Skeletal muscle tissue (tissue), 4 donors: ENCODE measurements around the gene ATPAF1. TPM values are rescaled to one million over a fixed set of nuclear protein-coding genes. Genes with fewer than 3 reads are reported as not detected.

Experiments used
- H3K27ac ChIP-seq: one replicate; pipeline ENCODE4 v1.7.0; 2013; ENCODE audit warnings: mild to moderate bottlenecking, low read depth, low read length, inconsistent platforms
- H3K27me3 ChIP-seq, 3 donors: one replicate each; pipeline ENCODE4 v1.7.0; 2013; ENCODE audit warnings: low read length in 3 of 3; ENCODE audit not compliant: control insufficient read depth in 3 of 3, insufficient read depth in 3 of 3
- H3K36me3 ChIP-seq, 3 donors: one replicate each; pipeline ENCODE4 v1.7.0; 2013; ENCODE audit warnings: low read length in 3 of 3; ENCODE audit not compliant: control insufficient read depth in 3 of 3, insufficient read depth in 3 of 3
- H3K4me1 ChIP-seq, 3 donors: one replicate each; pipeline ENCODE4 v1.7.0; 2013; ENCODE audit warnings: low read length in 3 of 3, mild to moderate bottlenecking in 3 of 3; ENCODE audit not compliant: control insufficient read depth in 3 of 3, insufficient read depth in 3 of 3
- H3K4me3 ChIP-seq, 3 donors: one replicate each; pipeline ENCODE4 v1.7.0; 2013; ENCODE audit warnings: low read length in 3 of 3
- H3K9ac ChIP-seq, 3 donors: one replicate each; pipeline ENCODE4 v1.7.0; 2013; ENCODE audit warnings: low read length in 3 of 3, mild to moderate bottlenecking in 3 of 3, moderate library complexity in 2 of 3, low read depth in 1 of 3
- H3K9me3 ChIP-seq, 3 donors: one replicate each; pipeline ENCODE4 v1.7.0; 2013; ENCODE audit warnings: low read length in 3 of 3; ENCODE audit not compliant: control insufficient read depth in 3 of 3
- total RNA-seq: library from RNA; depleted of rRNA; stranded (reverse); fragments of >200 nt; gene quantifications from one replicate; pipeline ENCODE4 v1.2.3, GENCODE V29; 2014
- donor health status: Osteomylitis.

Gene ATPAF1
- total RNA-seq, 1 donor from 2014 or later: 50.1 TPM

DNA sequence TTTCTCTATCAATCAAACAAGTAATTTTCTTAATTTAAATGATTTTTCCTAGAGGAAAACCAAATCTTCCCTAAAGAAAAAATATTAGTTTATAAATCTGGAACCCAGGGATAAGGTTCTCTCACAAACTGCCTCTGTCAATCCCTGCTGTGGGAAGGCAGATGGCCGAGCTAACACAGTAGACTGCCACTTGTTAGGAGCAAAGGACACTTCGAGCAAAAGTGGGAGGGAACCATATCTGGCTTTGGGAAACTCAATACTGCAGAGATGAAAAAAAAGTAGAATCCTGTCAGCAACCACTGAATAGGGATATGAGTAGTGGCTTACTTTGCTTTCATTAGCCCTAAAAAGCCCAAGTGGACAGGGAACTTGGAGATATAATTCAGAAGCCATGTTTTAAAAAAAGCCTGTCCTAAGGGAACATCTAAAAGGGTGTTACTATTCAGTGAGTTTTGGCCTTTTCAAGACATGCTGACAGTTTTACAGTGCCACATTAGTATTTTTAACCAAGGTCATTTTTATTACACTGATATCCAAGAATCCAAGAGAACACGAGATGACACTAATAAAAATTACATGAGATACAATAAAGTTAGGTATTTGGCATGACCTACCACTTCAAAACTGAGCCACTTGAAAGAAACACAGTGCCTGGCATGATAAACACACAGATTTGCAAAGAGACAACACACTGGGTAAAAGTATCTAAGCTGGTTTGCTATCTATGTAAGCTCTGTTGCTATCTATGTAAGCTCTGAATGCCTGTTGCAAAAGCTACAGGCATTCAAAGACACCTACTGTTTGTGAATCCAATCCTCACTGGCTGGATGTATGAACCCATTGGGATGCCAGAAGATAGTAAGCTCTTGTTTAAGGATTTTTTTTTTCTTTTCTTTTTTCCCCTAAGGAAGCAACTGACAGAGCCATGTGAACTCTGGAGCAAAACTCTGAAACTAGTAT, 24.9 kb upstream of the ATPAF1 start:
- Histone ChIP-seq H3K4me1 (peaks cover 14 to 38% (median 25%) of the 10 kb centered on the region in 3 donors), H3K9me3 (no peaks in the 10 kb centered on the region), H3K27ac (no peak overlapping the region), H3K9ac (no peak overlapping the region), H3K27me3 (no peaks in the 10 kb centered on the region), H3K4me3 (no peak overlapping the region), H3K36me3 (peaks cover 8 to 44% (median 38%) of the 10 kb centered on the region in 3 donors)

DNA sequence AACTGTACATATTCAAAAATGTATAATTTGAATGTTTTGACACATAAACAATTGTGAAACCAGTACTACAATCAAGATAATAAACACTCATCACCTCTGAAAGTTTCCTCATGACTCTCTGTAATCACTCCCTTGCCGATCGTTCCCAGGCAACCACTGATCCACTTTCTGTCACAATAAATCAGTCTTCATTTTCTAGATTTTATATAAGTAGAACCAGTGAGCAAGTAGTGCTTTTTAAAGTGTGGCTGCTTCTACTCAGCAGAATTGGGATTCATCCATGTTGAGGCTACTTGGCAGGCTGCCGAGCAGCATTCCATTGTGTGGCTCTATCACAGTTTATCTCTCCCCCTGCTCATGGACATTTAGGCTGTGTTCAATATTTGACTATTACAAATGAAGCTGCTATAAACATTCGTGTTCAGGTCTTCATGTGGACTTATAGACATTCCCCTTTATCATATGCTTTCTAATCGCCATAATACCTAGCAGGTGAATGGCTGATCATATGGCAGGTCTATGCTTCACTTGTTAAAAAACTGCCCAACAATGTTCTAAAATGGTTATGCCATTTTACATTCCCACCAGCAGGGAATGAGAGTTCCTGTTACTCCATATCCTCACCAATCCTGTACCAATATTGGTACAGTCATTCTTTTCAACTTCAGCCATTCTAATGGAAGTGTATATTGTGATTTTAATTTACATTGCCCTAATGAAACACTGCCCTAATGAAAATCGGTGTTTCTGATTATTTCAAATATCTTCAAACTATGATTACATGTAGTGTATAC, 24.0 kb upstream of the ATPAF1 start:
- Histone ChIP-seq H3K4me3 (no peak overlapping the region), H3K9me3 (no peaks in the 10 kb centered on the region), H3K36me3 (peaks cover 6 to 44% (median 35%) of the 10 kb centered on the region in 3 donors), H3K9ac (no peak overlapping the region), H3K27me3 (no peaks in the 10 kb centered on the region), H3K4me1 (peaks cover 22 to 47% (median 30%) of the 10 kb centered on the region in 3 donors), H3K27ac (no peak overlapping the region)

DNA sequence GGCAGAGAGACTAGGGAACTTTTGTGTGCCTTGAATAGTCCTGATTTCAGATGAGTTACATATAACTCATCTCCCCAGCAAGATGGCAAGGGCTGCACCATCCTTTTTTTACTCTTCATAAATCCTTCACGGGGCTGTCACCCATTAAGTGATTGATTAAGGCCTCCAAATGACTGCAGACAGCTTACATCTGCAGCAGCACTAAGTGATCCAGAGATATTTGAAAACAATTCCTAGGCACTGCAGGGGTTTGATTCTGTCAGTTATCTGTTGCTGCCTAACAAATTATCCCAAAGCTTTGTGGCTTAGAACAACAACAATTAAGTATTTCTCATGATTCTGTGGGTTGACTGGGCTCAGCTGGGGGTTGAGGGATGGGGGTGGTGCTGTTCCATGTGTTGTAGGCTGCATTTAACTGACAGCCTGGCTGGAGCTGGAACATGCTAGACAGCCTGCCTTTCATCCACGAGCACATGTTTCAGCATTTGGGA, 22.8 kb upstream of the ATPAF1 start:
- H3K4me1 ChIP-seq: peaks cover 26 to 52% (median 34%) of the 10 kb centered on the region in 3 donors
- H3K27me3 ChIP-seq: no peaks in the 10 kb centered on the region
- no peak overlapping the region for H3K4me3 ChIP-seq
- H3K27ac ChIP-seq: no peak overlapping the region
- H3K36me3 ChIP-seq: peaks cover 6 to 44% (median 32%) of the 10 kb centered on the region in 3 donors
- H3K9me3 ChIP-seq: no peaks in the 10 kb centered on the region
- no peak overlapping the region for H3K9ac ChIP-seq

DNA sequence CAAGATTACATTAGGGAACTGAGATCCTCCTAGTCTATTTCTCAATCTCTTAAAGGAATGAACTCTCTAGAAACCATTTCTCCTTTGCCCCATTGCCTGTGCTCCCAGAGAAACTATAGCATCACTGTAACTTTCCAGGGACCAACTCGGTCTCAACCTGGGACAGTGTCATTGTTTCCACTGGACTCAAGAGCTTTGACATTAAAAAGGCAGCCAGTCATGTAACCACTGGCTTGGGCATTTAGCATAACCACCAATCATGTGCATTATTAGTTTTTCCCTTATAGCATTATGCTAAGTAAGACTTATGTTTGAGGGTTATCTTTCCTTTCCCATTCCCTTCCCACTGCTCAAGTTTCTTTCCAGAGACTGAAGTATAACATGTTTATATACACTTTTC, 21.7 kb upstream of the ATPAF1 start:
- no peak overlapping the region for H3K27ac ChIP-seq
- peaks cover 6 to 41% (median 25%) of the 10 kb centered on the region in 3 donors for H3K36me3 ChIP-seq
- H3K9me3 ChIP-seq: no peaks in the 10 kb centered on the region
- no peaks in the 10 kb centered on the region for H3K27me3 ChIP-seq
- peaks cover 26 to 52% (median 34%) of the 10 kb centered on the region in 3 donors for H3K4me1 ChIP-seq
- no peak overlapping the region for H3K9ac ChIP-seq
- no peak overlapping the region for H3K4me3 ChIP-seq

DNA sequence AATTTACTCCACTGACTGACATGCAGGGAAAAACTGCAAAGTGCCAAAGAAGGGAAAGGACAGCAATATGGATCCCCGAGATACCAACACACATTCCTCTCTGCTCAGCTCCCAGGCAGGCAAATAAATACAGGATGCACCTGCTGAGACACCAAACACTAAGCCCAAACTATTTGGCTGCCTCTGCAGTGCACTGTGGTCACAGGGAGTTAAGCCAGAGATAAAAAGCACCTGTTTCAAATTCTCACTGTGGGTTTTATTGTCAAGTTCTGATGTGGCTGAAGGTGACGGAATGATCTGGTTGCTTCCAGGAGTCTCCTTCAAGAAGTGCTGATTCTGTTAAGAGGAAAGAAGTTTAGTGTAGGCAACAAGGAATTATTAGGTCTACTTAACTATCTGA, 21.2 kb upstream of the ATPAF1 start:
- no peak overlapping the region for H3K4me3 ChIP-seq
- H3K4me1 ChIP-seq: peaks cover 26 to 52% (median 34%) of the 10 kb centered on the region in 3 donors
- H3K9me3 ChIP-seq: no peaks in the 10 kb centered on the region
- H3K27me3 ChIP-seq: no peaks in the 10 kb centered on the region
- no peak overlapping the region for H3K27ac ChIP-seq
- H3K36me3 ChIP-seq: peaks cover 11 to 46% (median 30%) of the 10 kb centered on the region in 3 donors
- no peak overlapping the region for H3K9ac ChIP-seq

DNA sequence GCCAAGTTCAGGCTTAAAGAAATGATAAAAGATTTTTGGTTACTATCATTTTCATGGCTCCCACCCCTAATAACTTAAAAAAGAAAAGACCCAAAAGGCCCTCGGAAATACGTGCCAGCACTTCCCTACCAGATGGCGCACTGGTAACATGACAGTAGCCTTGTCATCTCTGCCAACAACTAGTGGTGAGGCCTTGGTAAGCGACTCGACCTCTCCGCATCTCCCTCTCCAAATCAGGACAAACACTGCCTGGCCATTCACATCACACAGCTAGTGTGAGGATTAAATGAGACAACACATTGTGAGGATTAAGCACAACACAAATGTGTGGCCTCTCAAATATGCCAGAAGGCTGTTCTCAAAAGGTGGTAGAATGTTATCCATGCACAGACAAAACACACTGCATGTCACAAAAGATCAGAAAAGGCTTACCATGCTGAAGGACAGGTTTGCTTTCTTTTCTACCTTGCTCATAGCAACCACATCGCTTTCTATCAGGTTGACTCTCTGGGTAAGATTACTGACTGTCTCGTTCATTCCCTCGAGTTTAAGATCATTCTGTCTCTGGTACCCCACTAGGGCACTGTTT, 19.9 kb upstream of the ATPAF1 start:
- peaks cover 21 to 57% (median 42%) of the 10 kb centered on the region in 3 donors for H3K36me3 ChIP-seq
- no peaks in the 10 kb centered on the region for H3K27me3 ChIP-seq
- H3K9me3 ChIP-seq: no peaks in the 10 kb centered on the region
- H3K4me1 ChIP-seq: peaks cover 26 to 48% (median 32%) of the 10 kb centered on the region in 3 donors
- no peak overlapping the region for H3K27ac ChIP-seq
- H3K9ac ChIP-seq: no peak overlapping the region
- H3K4me3 ChIP-seq: no peak overlapping the region

DNA sequence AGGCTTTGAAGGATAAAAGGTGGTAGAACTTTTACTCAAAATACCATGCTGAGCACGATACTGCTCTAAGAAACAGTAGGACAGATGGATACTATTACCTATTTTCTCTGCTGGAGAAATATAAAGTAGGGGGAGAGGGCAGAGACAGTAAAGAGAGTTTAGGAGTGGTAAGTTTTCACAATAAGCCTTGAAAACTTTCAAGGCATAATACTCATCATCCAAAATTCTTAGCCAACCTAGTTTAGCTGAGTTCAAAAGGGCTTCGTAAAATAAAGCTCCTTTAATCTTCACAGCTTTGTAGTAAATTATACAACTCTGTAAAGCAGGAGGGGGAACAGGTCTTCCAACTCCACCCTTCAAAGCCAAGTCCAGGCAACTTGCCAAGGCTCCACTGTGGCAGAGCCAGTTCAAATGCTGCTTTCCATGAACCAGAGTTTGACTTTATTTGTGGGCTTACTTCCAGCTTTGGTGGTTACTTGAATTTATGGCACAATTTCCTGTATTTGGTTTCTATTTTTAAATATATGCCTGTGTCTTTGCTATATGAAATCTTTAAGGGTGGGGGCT, 19.0 kb upstream of the ATPAF1 start:
- Histone ChIP-seq H3K27me3 (no peaks in the 10 kb centered on the region), H3K4me1 (peaks cover 23 to 44% (median 29%) of the 10 kb centered on the region in 3 donors), H3K9ac (no peak overlapping the region), H3K27ac (no peak overlapping the region), H3K4me3 (no peak overlapping the region), H3K36me3 (peaks cover 26 to 65% (median 50%) of the 10 kb centered on the region in 3 donors), H3K9me3 (no peaks in the 10 kb centered on the region)

DNA sequence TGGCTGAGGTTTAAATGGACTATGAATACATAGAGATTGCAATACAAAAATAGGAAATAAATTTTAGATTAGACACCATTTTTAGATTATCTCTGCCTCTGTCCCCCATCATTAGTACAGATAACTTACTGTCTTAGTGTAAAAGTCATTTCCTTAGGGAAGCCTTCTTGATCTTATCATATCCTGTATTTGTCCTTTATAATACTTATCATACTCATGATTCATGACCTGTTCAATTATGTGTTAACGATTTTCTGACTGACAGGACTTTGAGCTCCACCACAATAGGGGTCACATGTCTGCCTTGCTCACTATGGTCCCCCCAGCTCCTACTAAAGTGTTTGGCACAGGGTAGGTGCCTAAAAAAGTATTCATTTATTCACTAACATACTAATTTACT, 18.1 kb upstream of the ATPAF1 start:
- Histone ChIP-seq H3K27ac (no peak overlapping the region), H3K27me3 (no peaks in the 10 kb centered on the region), H3K36me3 (peaks cover 28 to 65% (median 51%) of the 10 kb centered on the region in 3 donors), H3K4me3 (no peak overlapping the region), H3K9ac (no peak overlapping the region), H3K4me1 (peaks cover 23 to 40% (median 27%) of the 10 kb centered on the region in 3 donors), H3K9me3 (no peaks in the 10 kb centered on the region)

DNA sequence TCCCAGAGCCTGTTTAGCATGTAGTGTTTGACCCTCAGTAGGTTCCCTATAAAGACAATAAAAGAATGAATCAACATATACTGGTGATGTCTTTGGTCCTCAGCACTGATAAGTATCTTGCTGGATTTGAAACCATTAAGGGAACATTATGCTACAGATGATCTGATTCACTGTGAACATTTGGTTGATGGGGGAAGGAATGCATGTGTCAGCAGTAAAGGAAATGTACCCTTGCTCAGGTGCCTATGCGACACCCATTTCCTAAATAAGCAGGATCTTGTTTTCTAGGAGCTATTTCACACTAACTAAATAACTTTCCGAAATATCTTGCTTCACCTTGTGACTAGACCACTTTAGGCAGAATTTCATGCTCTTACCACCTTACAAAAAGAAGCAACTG, 16.5 kb upstream of the ATPAF1 start:
- H3K9me3 ChIP-seq: no peaks in the 10 kb centered on the region
- H3K27ac ChIP-seq: no peak overlapping the region
- no peaks in the 10 kb centered on the region for H3K27me3 ChIP-seq
- H3K36me3 ChIP-seq: peaks cover 36 to 66% (median 48%) of the 10 kb centered on the region in 3 donors
- H3K4me3 ChIP-seq: no peak overlapping the region
- no peak overlapping the region for H3K9ac ChIP-seq
- H3K4me1 ChIP-seq: peaks cover 20 to 28% (median 24%) of the 10 kb centered on the region in 3 donors
